KOPT-K1 (cell line): ENCODE results near the gene IL13RA2.

Experiments
- H3K27ac ChIP-seq: fragments of 200-600 bp; sonication (generic); 2 replicates; pipeline ENCODE4 v1.5.1; 2016; ENCODE audit warnings: antibody characterized with exemption, mild to moderate bottlenecking, low read depth, low read length; ENCODE audit not compliant: poor library complexity, severe bottlenecking
- H3K36me3 ChIP-seq: fragments of 200-600 bp; sonication (generic); 2 replicates; pipeline ENCODE4 v1.5.1; 2017; ENCODE audit warnings: antibody characterized with exemption, mild to moderate bottlenecking, low read length, moderate library complexity; ENCODE audit not compliant: insufficient read depth
- H3K9me3 ChIP-seq: fragments of 200-600 bp; sonication (generic); 2 replicates; pipeline ENCODE4 v1.5.1; 2017; ENCODE audit warnings: antibody characterized with exemption, low read length, mild to moderate bottlenecking; ENCODE audit not compliant: insufficient read depth, poor library complexity, severe bottlenecking

The IL13RA2 gene

DNA sequence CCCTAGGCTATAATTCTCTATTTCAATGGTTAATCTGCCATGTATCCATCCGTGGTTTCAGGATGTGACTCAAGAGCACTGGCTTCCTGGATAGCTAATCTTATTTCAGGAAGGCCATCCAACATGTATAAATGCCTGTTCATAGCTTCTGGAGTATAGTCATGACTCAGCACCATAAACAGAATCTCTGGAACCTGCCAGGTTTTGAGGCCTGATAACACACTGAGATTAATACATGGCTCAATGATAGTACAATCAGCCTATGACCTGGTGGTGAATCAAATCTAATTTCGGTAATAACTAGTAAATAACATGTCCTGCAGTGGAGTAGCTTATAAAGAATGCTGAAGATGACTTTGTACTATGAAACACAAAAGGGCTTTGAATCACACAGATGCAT, 5.7 kb upstream of the IL13RA2 start:
- Histone ChIP-seq H3K36me3 (no peaks in the 10 kb centered on the region), H3K9me3 (no peaks in the 10 kb centered on the region), H3K27ac (no peak overlapping the region)

- H3K36me3 ChIP-seq: no peaks in the 10 kb centered on the region
- no peaks in the 10 kb centered on the region for H3K9me3 ChIP-seq
- no peak overlapping the region for H3K27ac ChIP-seq
Observed at GRCh38 chrX:115021121-115021520, 3.7 kb upstream of the IL13RA2 start.

- Histone ChIP-seq H3K36me3 (no peaks in the 10 kb centered on the region), H3K27ac (no peak overlapping the region)
Observed at GRCh38 chrX:115018944-115019343, 1.5 kb upstream of the IL13RA2 start.

DNA sequence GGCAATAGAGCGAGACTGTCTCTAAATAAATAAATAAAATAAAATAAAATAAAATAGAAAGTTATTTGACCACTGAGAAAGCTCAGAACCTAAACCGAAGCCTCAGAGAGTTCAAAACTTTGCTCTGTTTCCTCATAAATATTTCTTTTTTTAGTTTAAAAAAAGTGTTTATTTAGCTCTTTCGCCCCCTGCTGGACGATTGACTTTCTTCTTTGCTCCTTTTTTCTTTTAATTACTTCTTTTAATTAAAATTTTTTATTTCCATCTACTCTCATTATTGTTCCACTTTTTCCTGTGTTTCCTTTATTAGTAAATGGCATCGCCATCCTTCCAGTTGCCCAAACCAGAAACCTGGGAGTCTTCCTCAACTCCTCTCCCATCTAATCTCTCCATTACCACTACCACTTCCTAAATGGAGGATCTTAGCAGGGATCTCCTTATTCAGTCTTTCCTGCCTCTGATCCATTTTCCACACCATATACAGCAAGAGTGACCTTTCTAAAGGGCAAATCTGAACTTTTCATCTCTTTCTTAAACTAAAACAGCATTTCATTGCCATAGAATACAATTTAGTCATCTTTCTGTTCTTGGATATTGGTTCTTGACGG, 728 bp upstream of the IL13RA2 start:
- Histone ChIP-seq H3K9me3 (no peaks in the 10 kb centered on the region), H3K36me3 (no peaks in the 10 kb centered on the region), H3K27ac (no peak overlapping the region)

More at GRCh38 chrX:115018944-115019343, 1.5 kb upstream of the IL13RA2 start:
- H3K9me3 ChIP-seq: no peaks in the 10 kb centered on the region

DNA sequence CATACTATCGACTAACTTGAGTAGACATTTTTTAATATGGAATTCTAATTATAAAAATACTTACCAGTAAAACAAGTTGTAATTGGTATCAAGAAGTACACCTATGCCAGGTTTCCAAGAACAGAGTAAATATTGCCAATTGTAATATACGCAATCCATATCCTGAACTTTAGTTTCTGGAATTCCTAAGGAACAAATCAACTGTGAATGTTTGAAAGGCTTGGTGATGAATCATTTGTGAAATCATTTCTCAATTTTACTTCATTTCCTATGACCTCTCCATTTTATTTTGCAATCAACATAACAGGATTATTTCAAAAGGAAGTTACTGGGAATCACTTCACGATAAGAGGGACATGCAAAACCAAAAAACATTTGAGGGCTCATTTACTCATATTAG, 3.7 kb downstream of the IL13RA2 start:
- H3K27ac ChIP-seq: no peak overlapping the region
- no peaks in the 10 kb centered on the region for H3K9me3 ChIP-seq
- H3K36me3 ChIP-seq: no peaks in the 10 kb centered on the region

DNA sequence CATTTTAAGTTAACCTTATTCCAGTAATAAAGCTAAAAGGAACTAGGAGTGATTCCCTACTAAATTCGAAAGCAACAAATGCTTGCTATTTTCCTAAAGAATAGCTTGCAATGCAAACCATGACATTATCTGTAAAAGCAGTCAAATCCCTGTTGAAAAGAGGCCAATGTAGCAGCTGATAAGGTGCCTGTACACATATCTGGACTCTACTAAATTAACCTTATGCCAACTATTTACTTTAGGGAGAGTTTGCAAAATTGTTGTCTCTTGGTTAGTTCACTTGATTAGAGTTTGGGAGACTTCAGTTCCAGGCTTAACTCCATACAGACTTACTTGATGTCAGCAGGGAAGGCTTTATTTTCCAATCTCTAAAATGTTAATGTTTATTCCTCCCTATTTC, 6.0 kb downstream of the IL13RA2 start:
- Histone ChIP-seq H3K9me3 (no peaks in the 10 kb centered on the region), H3K27ac (no peak overlapping the region), H3K36me3 (no peaks in the 10 kb centered on the region)

DNA sequence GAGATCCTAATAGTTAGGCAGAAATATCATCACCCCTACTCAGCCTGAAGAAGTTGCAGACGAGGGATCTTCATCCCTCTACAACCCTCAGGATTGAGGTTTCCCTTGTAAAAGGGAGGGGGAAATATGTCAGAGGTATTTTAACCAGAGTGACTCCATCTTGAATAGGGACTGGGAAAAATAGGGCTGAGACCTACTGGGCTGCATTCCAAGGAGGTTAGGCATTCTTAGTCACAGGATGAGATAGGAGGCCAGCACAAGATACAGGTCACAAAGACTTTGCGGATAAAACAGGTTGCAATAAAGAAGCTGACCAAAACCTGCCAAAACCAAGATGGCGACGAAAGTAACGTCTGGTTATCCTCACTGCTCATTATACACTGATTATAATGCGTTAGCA, 17.5 kb downstream of the IL13RA2 start:
- no peak overlapping the region for H3K27ac ChIP-seq
- no peaks in the 10 kb centered on the region for H3K9me3 ChIP-seq
- no peaks in the 10 kb centered on the region for H3K36me3 ChIP-seq

DNA sequence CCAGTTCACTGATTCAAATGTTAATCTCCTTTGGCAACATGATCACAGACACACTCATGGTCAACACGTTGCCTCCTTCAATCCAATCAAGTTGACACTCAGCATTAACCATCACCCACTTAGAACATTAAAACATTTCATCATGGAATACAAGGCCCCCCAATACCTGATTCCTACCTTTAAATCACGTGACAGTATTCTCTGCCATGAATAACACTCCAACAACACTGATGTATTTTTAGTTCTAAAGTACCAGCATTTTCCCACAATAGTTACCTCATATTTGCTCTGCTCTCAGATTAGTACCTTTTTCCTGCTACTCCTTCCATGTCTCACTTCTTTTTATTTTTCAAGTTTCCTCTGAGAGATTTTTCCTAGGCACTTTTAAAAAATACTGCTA, 19.6 kb downstream of the IL13RA2 start:
- Histone ChIP-seq H3K36me3 (no peaks in the 10 kb centered on the region), H3K9me3 (no peaks in the 10 kb centered on the region), H3K27ac (no peak overlapping the region)

GRCh38 chrX:114985967-114986592, 31.3 kb downstream of the IL13RA2 start:
- Histone ChIP-seq H3K9me3 (no peaks in the 10 kb centered on the region), H3K36me3 (no peaks in the 10 kb centered on the region), H3K27ac (no peak overlapping the region)

DNA sequence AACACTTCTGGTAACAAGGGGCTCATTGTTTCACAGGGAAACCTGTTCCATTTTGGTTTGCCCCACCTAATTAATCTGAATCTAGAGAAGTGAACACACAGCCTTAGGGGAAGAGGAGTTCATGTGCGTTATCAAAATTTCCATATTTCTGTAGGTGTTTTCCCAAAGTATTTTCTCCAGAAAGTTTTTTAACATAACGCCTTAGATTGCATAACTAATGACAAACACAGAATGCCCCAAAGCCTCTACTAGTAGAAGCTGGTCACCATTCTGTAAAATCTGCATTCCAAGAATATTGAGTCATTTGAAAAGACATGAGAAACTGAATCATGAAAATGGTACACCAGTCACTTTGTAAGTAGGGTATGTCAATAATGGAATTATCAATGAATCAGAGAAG, 41.1 kb downstream of the IL13RA2 start:
- Histone ChIP-seq H3K27ac (no peak overlapping the region), H3K9me3 (no peaks in the 10 kb centered on the region), H3K36me3 (no peaks in the 10 kb centered on the region)

GRCh38 chrX:114973013-114973412, 44.4 kb downstream of the IL13RA2 start:
- no peak overlapping the region for H3K27ac ChIP-seq
- no peaks in the 10 kb centered on the region for H3K9me3 ChIP-seq
- H3K36me3 ChIP-seq: no peaks in the 10 kb centered on the region

GRCh38 chrX:114970806-114971205, 46.6 kb downstream of the IL13RA2 start:
- Histone ChIP-seq H3K36me3 (no peaks in the 10 kb centered on the region), H3K27ac (no peak overlapping the region), H3K9me3 (no peaks in the 10 kb centered on the region)

DNA sequence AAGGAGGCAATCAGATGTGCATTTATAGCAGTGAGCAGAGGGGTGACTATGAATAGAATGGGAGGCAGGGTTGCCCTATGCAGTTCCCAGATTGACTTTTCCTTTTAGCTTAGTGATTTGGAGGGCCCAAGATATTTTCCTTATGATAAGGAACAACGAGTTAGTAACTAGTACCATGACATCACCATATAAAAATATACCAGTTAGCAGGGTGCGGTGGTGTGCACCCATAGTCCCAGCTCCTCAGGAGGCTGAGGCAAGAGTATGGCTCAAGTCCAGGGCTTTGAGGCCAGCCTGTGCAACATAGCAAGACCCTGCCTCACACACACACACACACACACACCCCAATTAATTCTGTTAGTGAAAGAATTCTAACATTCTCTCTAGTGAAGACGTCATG, 53.0 kb downstream of the IL13RA2 start:
- Histone ChIP-seq H3K36me3 (no peaks in the 10 kb centered on the region), H3K9me3 (no peaks in the 10 kb centered on the region), H3K27ac (no peak overlapping the region)

DNA sequence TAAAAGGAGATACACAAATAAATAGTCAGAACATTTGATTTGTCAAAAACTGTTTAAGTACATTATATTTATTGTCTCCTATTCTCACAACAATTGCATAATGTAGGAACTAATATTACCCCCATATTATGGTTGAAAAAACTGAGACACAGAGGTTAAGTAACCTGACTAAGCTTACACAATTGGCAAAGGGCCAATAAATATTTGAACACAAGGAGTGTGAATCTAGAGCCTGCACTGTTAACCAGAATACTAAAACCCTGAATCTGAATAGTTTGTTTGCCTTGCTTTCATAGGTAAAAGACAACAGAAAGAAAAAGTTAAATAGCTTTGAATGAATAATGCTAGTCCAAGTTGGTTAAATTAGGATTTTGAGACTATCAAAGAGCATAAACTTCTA, 55.2 kb downstream of the IL13RA2 start:
- no peaks in the 10 kb centered on the region for H3K36me3 ChIP-seq
- no peaks in the 10 kb centered on the region for H3K9me3 ChIP-seq

GRCh38 chrX:114959729-114960128, 57.7 kb downstream of the IL13RA2 start:
- Histone ChIP-seq H3K27ac (no peak overlapping the region), H3K9me3 (no peaks in the 10 kb centered on the region), H3K36me3 (no peaks in the 10 kb centered on the region)

More for the DNA sequence above, 55.2 kb downstream of the IL13RA2 start:
- H3K27ac ChIP-seq: no peak overlapping the region
